Natural killer cell (primary cell): ENCODE data around the gene SLC37A2. TPM values are rescaled to one million over a fixed set of nuclear protein-coding genes. Genes with fewer than 3 reads are reported as not detected.

ENCODE experiments used
- ATAC-seq, 3 donors: fragments of 150-1000 bp in 2 of 3; fragments of 200-7000 bp in 1 of 3; cut with Tn5 transposase; 1 replicate in 1 of 3; 2 replicates in 2 of 3; pipeline ENCODE4 v1.10.0; 2021; ENCODE audit warnings: mild to moderate bottlenecking in 2 of 3, moderate library complexity in 2 of 3
- DNase-seq, 2 donors: peaks; one replicate each; pipeline versions ENCODE4 v3.0.0 to v3.0.0-alpha.2; 2013 to 2021; ENCODE audit warnings: mixed read lengths in 1 of 2
- H3K27ac ChIP-seq: one replicate; pipeline ENCODE4 v1.5.1; 2013; ENCODE audit warnings: mild to moderate bottlenecking, low read length
- H3K27me3 ChIP-seq: one replicate; pipeline ENCODE4 v1.6.1; 2013; ENCODE audit warnings: low read length; ENCODE audit not compliant: control insufficient read depth, insufficient read depth
- H3K36me3 ChIP-seq: one replicate; pipeline ENCODE4 v1.6.1; 2013; ENCODE audit warnings: low read length; ENCODE audit not compliant: control insufficient read depth, insufficient read depth
- H3K4me1 ChIP-seq: one replicate; pipeline ENCODE4 v1.6.1; 2013; ENCODE audit warnings: low read length; ENCODE audit not compliant: control insufficient read depth, insufficient read depth
- H3K4me3 ChIP-seq: one replicate; pipeline ENCODE4 v1.5.1; 2013; ENCODE audit warnings: low read length
- H3K9me3 ChIP-seq: one replicate; pipeline ENCODE4 v1.6.1; 2013; ENCODE audit warnings: low read length; ENCODE audit not compliant: control insufficient read depth, insufficient read depth
- H3K27ac Mint-ChIP-seq, 2 donors: one replicate each; pipeline ENCODE4 v1.8.0; 2022; ENCODE audit warnings: mild to moderate bottlenecking in 2 of 2, mixed read lengths in 2 of 2, moderate library complexity in 1 of 2
- H3K27me3 Mint-ChIP-seq, 2 donors: one replicate each; pipeline ENCODE4 v1.8.0; 2022; ENCODE audit warnings: low read depth in 2 of 2, mixed read lengths in 2 of 2
- H3K36me3 Mint-ChIP-seq: one replicate; pipeline ENCODE4 v1.8.0; 2022; ENCODE audit warnings: mixed read lengths
- H3K4me1 Mint-ChIP-seq, 2 donors: one replicate each; pipeline ENCODE4 v1.8.0; 2022; ENCODE audit warnings: mixed read lengths in 2 of 2
- H3K4me3 Mint-ChIP-seq: one replicate; pipeline ENCODE4 v1.8.0; 2022; ENCODE audit warnings: mild to moderate bottlenecking, moderate library complexity, mixed read lengths
- H3K9me3 Mint-ChIP-seq, 2 donors: one replicate each; pipeline ENCODE4 v1.8.0; 2022; ENCODE audit warnings: mixed read lengths in 2 of 2
- WGBS: methylation state at CpG from one replicate; pipeline ENCODE4 v1.1.7; 2013; ENCODE audit warnings: missing lambda C conversion rate; ENCODE audit not compliant: insufficient coverage; 5-methylcytosine and 5-hydroxymethylcytosine counted together
- intact Hi-C: fragments of 100-400 bp; cut with micrococcal nuclease; formaldehyde crosslinking; loops from one replicate; pipeline ENCODE4 v1.14.2; 2022
- total RNA-seq, 4 donors: library from RNA; stranded (reverse); fragments of 120-200 nt in 1 of 4; gene quantifications; one replicate each; pipeline versions ENCODE4 v1.2.3 to v1.2.4, GENCODE V29; 2013 to 2022
- TF ChIP-seq, protein P1 (sequence below): fragments of 200-600 bp; IDR thresholded peaks from one replicate; pipeline ENCODE4 v1.8.0; 2022; ENCODE audit warnings: antibody characterized with exemption

SLC37A2 gene
- total RNA-seq, 3 donors from 2014 or later (not counting 1 experiment from before 2014, with no cell fraction given) = 1.0 to 3.2 (median 1.8) TPM

DNA sequence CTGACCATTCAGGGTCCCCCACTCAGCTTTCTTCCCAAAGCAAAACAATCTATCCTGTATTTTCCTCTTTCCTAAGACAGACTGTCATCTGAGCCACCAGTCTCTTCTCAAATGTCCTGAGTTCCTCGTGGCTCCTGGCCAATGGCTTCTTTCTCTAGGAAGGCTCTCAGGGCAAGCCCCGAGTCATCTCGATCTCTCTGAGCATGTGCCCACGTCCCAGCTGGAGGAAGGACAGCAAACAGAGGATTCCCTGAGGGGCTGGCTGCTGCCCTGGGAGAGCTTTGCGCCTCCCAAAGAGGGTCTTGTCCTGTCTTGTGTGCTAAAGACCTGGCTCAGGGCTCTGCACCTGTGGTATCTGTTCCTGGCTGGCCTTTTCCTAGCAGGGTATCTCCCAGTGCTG lies 8.3 kb downstream of the SLC37A2 start:
- H3K4me1 ChIP-seq = peaks cover 53% of the 10 kb centered on the region
- TF ChIP-seq, protein P1, sequence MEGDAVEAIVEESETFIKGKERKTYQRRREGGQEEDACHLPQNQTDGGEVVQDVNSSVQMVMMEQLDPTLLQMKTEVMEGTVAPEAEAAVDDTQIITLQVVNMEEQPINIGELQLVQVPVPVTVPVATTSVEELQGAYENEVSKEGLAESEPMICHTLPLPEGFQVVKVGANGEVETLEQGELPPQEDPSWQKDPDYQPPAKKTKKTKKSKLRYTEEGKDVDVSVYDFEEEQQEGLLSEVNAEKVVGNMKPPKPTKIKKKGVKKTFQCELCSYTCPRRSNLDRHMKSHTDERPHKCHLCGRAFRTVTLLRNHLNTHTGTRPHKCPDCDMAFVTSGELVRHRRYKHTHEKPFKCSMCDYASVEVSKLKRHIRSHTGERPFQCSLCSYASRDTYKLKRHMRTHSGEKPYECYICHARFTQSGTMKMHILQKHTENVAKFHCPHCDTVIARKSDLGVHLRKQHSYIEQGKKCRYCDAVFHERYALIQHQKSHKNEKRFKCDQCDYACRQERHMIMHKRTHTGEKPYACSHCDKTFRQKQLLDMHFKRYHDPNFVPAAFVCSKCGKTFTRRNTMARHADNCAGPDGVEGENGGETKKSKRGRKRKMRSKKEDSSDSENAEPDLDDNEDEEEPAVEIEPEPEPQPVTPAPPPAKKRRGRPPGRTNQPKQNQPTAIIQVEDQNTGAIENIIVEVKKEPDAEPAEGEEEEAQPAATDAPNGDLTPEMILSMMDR = no peak
- Mint-ChIP-seq H3K9me3 (no peaks in the 10 kb centered on the region), H3K27me3 (peaks cover 2 to 10% of the 10 kb centered on the region in 2 donors), H3K4me1 (peaks cover 9 to 36% of the 10 kb centered on the region in 2 donors), H3K27ac (peak overlapping the region in 1 of 2 donors; percentile 87), H3K36me3 (no peaks in the 10 kb centered on the region), H3K4me3 (no peak overlapping the region)
- DNase-seq = no peak
- 67% methylated on average over 5 of the region's 5 CpGs for WGBS
- H3K27me3 ChIP-seq = no peaks in the 10 kb centered on the region
- no peak for ATAC-seq
- no peaks in the 10 kb centered on the region for H3K36me3 ChIP-seq
- H3K27ac ChIP-seq = peak overlapping the region; percentile 12
- no peaks in the 10 kb centered on the region for H3K9me3 ChIP-seq
- H3K4me3 ChIP-seq = no peak overlapping the region
- intact Hi-C loops = no loop called here

DNA sequence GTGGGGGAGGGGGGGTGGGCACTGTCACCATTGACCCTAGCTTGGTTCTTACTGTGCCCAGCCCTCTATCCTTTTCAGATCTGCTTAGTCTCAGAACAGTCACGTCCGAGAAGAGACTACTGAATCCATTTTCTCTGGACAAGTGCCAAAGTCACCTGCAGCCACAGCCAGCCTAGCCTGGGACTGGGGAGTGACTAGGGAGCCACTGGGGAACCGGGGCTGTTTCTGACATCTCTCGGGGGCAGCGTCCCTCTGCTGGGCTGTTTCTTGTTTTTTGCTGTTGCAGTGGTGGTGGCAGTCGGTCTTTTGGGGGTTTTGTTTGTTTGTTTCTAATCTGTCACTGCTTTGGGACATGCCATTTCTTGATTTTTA lies 8.7 kb downstream of the SLC37A2 start:
- H3K4me1 Mint-ChIP-seq = peaks cover 9 to 36% of the 10 kb centered on the region in 2 donors
- intact Hi-C loops = no loop called here

DNA sequence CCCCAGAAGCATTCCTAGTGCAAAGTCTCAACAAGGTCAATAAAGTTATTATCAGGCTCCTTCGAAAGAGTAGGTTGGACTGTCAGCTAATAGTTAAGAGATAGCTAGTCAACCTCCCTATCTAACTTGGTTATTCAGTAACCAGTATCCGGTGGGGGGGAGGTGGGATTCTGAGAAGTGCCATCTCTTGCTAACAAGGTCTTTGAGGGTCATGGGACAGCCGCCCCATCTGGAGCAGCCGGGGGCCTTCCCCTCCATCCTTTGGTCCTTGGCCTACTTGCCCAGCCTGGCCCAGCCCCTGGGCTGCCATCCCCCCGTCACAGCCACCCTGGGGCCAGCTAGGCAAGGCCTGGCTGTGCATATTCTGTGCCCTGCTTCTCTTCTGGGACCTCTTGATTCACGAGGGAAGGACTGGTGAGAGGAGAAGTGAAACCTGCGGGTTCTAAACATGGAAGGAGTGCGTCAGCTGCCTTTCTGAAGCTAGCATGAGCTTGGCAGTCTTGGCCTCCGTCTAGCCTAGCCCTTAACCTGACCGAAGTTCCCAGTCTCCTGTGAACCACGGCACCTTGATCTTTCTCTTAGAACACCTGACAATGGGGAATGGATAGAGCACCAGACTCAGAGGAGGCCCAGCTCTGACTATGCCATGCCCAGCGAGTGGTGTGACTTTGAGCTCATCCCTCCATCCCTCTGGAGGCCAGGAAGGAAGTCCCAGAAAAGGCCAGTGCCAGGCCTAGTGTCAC lies 9.3 kb downstream of the SLC37A2 start:
- Histone ChIP-seq H3K9me3 (no peaks in the 10 kb centered on the region), H3K36me3 (no peaks in the 10 kb centered on the region), H3K4me1 (peaks cover 53% of the 10 kb centered on the region), H3K27me3 (no peaks in the 10 kb centered on the region), H3K27ac (peak overlapping the region; percentile 33), H3K4me3 (no peak overlapping the region)
- H3K36me3 Mint-ChIP-seq = no peaks in the 10 kb centered on the region
- peaks cover 2 to 10% of the 10 kb centered on the region in 2 donors for H3K27me3 Mint-ChIP-seq
- intact Hi-C loops = no loop called here
- WGBS = 69% methylated on average over 11 of the region's 12 CpGs
- H3K27ac Mint-ChIP-seq = peak overlapping the region in 1 of 2 donors; percentile 87
- ATAC-seq = peak in 1 of 3 donors; percentile 31
- no peak overlapping the region for H3K4me3 Mint-ChIP-seq
- peak in 1 of 2 donors; percentile 8 for DNase-seq
- no peaks in the 10 kb centered on the region for H3K9me3 Mint-ChIP-seq
- peaks cover 9 to 36% of the 10 kb centered on the region in 2 donors for H3K4me1 Mint-ChIP-seq
- TF ChIP-seq, protein P1 = no peak

More for the DNA sequence above, 8.7 kb downstream of the SLC37A2 start:
- Mint-ChIP-seq H3K9me3 (no peaks in the 10 kb centered on the region), H3K27me3 (peaks cover 2 to 10% of the 10 kb centered on the region in 2 donors), H3K36me3 (no peaks in the 10 kb centered on the region), H3K27ac (peak overlapping the region in 1 of 2 donors; percentile 87), H3K4me3 (no peak overlapping the region)
- H3K27me3 ChIP-seq = no peaks in the 10 kb centered on the region
- DNase-seq (no peak), ATAC-seq (no peak)
- no peak overlapping the region for H3K4me3 ChIP-seq
- WGBS = 87% methylated on average over 6 of the region's 6 CpGs
- TF ChIP-seq, protein P1 = no peak
- peak overlapping the region; percentile 26 for H3K27ac ChIP-seq
- H3K4me1 ChIP-seq = peaks cover 53% of the 10 kb centered on the region
- no peaks in the 10 kb centered on the region for H3K9me3 ChIP-seq
- H3K36me3 ChIP-seq = no peaks in the 10 kb centered on the region
